ENCODE measurements around the gene CFP.

CFP gene

DNA sequence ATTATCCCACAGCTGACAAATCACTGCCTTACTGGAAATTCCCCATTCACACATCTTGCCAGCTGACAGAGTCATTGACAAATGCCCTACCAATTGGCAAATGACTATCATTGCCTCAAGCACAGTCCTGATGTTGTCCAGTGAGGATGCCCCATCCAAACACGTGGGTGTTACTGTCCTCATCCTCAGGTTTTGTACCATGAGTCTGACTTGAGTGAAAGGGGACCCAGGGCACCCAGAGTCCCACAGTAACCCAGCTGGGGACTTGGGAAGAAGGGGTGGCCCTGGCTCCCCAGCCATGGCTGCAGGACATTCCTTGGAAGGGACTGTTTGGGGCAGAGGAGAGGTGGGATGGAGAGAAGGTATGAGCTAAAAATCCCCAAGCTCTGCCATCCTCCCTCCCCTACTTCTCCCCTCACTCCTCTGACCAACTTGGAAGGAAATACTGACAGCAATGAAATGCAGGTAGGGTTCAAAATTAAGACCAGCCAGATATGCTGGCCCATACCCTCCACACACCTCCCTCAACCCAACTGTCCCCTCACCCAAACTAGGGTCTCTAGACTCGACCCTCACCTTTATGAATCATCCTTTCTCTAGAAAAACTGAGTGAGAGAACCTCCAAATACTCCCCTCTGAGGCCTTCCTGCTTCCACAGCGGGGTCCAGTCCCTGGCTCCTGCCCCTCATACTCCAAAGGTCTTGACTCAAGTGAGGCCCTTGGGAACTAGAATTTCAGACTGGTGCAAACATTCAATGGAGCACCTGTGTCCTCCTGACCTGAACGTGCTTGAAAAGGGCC, 42.4 kb downstream of the CFP start:
- Histone ChIP-seq H3K4me2 (ENCODE audit: low read length) (no peak overlapping the region), H3K27ac (ENCODE audit: low read depth, low read length) (no peak overlapping the region), H3K4me1 (ENCODE audit: control insufficient read depth, low read length) (no peaks in the 10 kb centered on the region), H3K36me3 (ENCODE audit: control insufficient read depth, low read length) (no peaks in the 10 kb centered on the region), H3K9me3 (ENCODE audit: control insufficient read depth, insufficient read depth, low read length) (no peaks in the 10 kb centered on the region), H3F3A (ENCODE audit: control insufficient read depth, insufficient read depth) (no peaks in the 10 kb centered on the region), H3K4me3 (ENCODE audit: low read length) (no peak overlapping the region), H4K20me1 (ENCODE audit: control insufficient read depth, insufficient read depth, low read depth, low read length) (no peaks in the 10 kb centered on the region), H3K79me2 (ENCODE audit: control insufficient read depth, low read length) (no peaks in the 10 kb centered on the region), H3K27me3 (ENCODE audit: control insufficient read depth, low read length) (no peaks in the 10 kb centered on the region), H3K9me2 (replicated peaks; ENCODE audit: control insufficient read depth, low read length) (no peaks in the 10 kb centered on the region)
- TF ChIP-seq EZH2phosphoT487 (IDR thresholded peaks at IDR 0.05; ENCODE audit: borderline replicate concordance, low read length) = no peak
- TF ChIP-seq, protein P1, sequence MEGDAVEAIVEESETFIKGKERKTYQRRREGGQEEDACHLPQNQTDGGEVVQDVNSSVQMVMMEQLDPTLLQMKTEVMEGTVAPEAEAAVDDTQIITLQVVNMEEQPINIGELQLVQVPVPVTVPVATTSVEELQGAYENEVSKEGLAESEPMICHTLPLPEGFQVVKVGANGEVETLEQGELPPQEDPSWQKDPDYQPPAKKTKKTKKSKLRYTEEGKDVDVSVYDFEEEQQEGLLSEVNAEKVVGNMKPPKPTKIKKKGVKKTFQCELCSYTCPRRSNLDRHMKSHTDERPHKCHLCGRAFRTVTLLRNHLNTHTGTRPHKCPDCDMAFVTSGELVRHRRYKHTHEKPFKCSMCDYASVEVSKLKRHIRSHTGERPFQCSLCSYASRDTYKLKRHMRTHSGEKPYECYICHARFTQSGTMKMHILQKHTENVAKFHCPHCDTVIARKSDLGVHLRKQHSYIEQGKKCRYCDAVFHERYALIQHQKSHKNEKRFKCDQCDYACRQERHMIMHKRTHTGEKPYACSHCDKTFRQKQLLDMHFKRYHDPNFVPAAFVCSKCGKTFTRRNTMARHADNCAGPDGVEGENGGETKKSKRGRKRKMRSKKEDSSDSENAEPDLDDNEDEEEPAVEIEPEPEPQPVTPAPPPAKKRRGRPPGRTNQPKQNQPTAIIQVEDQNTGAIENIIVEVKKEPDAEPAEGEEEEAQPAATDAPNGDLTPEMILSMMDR (IDR thresholded peaks at IDR 0.05; ENCODE audit: low read depth, low read length, poor library complexity, severe bottlenecking) = no peak

DNA sequence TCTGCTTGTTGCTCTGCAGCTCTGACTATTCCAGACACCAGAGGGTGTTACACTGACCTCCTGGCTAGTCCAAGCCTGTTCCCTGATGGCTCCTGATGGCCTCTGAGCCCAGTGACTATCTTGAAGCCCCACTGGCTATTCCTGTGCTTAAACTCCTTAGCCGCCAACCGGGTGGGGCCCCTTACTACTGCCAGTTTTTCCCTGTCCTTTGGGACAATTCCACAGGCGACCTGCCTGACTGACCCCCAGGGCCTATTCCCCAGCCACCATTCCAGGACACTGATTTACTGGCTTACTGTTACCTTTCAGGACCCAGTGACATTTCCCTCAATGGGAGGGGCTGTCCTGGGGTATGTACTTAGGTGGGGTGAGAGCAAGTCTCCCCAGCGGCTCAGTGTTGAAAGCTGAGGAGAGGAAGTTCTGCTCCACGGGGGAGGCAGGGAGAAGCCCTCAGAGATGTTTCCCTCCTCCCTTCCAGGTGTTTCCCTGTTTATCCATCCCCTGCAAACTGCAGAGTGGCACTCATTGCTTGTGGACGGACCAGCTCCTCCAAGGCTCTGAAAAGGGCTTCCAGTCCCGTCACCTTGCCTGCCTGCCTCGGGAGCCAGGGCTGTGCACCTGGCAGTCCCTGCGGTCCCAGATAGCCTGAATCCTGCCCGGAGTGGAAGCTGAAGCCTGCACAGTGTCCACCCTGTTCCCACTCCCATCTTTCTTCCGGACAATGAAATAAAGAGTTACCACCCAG, 43.5 kb downstream of the CFP start:
- Histone ChIP-seq H3K79me2 (ENCODE audit: control insufficient read depth, low read length) (no peaks in the 10 kb centered on the region), H3K4me3 (ENCODE audit: low read length) (no peak overlapping the region), H3K4me1 (ENCODE audit: control insufficient read depth, low read length) (no peaks in the 10 kb centered on the region), H3K4me2 (ENCODE audit: low read length) (no peak overlapping the region), H3K27ac (ENCODE audit: low read depth, low read length) (no peak overlapping the region), H3F3A (ENCODE audit: control insufficient read depth, insufficient read depth) (no peaks in the 10 kb centered on the region), H4K20me1 (ENCODE audit: control insufficient read depth, insufficient read depth, low read depth, low read length) (no peaks in the 10 kb centered on the region), H3K9me2 (replicated peaks; ENCODE audit: control insufficient read depth, low read length) (no peaks in the 10 kb centered on the region), H3K27me3 (ENCODE audit: control insufficient read depth, low read length) (peaks cover 3% of the 10 kb centered on the region; the same call in 1 of the 2 replicates), H3K9me3 (ENCODE audit: control insufficient read depth, insufficient read depth, low read length) (no peaks in the 10 kb centered on the region), H3K36me3 (ENCODE audit: control insufficient read depth, low read length) (no peaks in the 10 kb centered on the region)
- no peak for TF ChIP-seq EZH2phosphoT487 (IDR thresholded peaks at IDR 0.05; ENCODE audit: borderline replicate concordance, low read length)
- TF ChIP-seq, protein P1 (IDR thresholded peaks at IDR 0.05; ENCODE audit: low read depth, low read length, poor library complexity, severe bottlenecking) = no peak

DNA sequence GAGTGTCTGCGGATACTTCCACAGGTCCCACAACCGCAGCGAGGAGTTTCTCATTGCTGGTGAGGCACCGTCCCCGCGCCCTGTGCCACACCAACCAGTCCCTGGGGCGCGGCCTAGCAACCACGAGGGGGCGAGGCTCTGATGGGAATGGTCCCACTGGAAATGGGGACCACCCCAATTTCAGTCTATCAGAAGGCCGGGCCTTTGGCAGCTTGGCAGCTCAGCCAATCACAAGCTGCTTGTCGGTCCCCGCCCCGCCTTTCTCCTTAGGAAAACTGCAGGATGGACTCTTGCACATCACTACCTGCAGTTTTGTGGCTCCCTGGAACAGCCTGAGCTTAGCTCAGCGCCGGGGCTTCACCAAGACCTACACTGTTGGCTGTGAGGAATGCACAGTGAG, 44.5 kb downstream of the CFP start:
- Histone ChIP-seq H3K27ac (ENCODE audit: low read depth, low read length) (no peak overlapping the region), H3K4me3 (ENCODE audit: low read length) (no peak overlapping the region), H3K9me2 (replicated peaks; ENCODE audit: control insufficient read depth, low read length) (no peaks in the 10 kb centered on the region), H3F3A (ENCODE audit: control insufficient read depth, insufficient read depth) (no peaks in the 10 kb centered on the region), H3K27me3 (ENCODE audit: control insufficient read depth, low read length) (peaks cover 4% of the 10 kb centered on the region; the same call in 1 of the 2 replicates), H3K4me2 (ENCODE audit: low read length) (no peak overlapping the region), H3K36me3 (ENCODE audit: control insufficient read depth, low read length) (no peaks in the 10 kb centered on the region), H3K79me2 (ENCODE audit: control insufficient read depth, low read length) (no peaks in the 10 kb centered on the region), H4K20me1 (ENCODE audit: control insufficient read depth, insufficient read depth, low read depth, low read length) (no peaks in the 10 kb centered on the region), H3K4me1 (ENCODE audit: control insufficient read depth, low read length) (no peaks in the 10 kb centered on the region), H3K9me3 (ENCODE audit: control insufficient read depth, insufficient read depth, low read length) (no peaks in the 10 kb centered on the region)
- TF ChIP-seq EZH2phosphoT487 (IDR thresholded peaks at IDR 0.05; ENCODE audit: borderline replicate concordance, low read length) = no peak
- TF ChIP-seq, protein P1 (IDR thresholded peaks at IDR 0.05; ENCODE audit: low read depth, low read length, poor library complexity, severe bottlenecking) = no peak
